Fibroblast of gingiva (primary cell): ENCODE results near the gene CDKN1A.
A peak's percentile ranks its signal among the peaks of the same experiment; 100 is the strongest.
"Not testable (repeated sequence)": the region's sequence is repeated elsewhere in the genome, so short reads cannot be mapped to it uniquely, and the experiment has no call there.

Source experiments
- DNase-seq: peaks from one replicate; pipeline ENCODE4 v3.0.0-alpha.2; 2011; ENCODE audit warnings: low read depth

CDKN1A gene

DNA sequence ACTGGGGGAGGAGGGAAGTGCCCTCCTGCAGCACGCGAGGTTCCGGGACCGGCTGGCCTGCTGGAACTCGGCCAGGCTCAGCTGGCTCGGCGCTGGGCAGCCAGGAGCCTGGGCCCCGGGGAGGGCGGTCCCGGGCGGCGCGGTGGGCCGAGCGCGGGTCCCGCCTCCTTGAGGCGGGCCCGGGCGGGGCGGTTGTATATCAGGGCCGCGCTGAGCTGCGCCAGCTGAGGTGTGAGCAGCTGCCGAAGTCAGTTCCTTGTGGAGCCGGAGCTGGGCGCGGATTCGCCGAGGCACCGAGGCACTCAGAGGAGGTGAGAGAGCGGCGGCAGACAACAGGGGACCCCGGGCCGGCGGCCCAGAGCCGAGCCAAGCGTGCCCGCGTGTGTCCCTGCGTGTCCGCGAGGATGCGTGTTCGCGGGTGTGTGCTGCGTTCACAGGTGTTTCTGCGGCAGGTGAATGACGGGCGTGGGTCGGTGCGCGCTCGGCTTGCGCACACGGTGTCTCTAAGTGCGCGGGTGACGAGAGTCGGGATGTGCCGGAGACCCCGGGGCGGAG is at the start of gene CDKN1A:
CDKN1A (plus strand) TSS at position 227 of the 555 bp plus-strand sequence. CDS start 5,388 bp downstream, outside the sequence.
- peak; percentile 98 for DNase-seq

DNA sequence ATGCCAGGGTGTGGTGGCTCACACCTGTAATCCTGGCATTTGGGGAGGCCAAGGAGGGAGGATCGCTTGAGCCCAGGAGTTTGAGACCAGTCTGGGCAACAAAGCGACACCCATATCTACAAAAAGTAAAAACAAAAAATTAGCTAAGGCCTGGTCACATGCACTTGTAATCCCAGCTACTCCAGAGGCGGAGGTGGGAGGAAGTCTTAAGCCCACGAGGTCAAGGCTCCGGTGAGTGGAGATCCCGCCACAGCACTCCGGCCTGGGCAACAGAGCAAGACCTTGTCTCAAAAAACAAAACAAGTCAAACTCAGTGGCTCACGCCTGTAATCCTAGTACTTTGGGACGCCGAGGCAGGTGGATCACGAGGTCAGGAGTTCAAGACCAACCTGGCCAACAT is 48.7 kb upstream of the CDKN1A start:
- no peak for DNase-seq

DNA sequence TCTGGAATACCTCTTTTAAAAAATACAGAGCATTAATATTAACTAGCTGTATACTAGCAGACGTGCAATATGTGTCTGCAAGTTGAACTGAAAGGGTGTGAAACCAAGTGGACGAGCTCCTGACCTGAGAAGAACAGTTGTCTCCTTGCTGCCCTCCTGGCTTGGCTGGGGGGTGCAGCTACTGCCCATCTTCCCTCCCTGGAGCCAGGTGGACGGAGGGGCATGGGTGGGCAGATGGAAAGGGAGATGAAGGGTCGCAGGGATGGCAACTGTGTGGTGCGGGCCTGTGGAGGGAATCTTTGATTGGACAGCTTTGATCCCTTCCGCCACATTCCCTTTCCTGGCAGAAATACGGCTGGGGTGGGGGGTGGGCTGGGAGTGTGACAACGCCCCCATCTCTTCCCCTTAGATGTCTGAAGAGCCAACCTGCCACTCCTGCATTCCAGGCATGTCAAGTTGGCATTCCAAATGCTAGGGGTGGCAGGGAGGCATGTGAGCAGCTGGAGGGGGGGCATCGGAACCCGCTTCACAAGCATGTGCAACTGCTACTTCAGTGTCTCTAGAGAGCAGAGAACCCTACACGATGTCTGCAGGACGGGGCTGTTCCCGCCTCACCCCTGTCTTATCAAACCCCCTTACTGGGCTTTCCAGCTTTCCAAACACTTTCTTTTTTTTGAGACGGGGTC is 47.0 kb upstream of the CDKN1A start:
- DNase-seq, result no peak

DNA sequence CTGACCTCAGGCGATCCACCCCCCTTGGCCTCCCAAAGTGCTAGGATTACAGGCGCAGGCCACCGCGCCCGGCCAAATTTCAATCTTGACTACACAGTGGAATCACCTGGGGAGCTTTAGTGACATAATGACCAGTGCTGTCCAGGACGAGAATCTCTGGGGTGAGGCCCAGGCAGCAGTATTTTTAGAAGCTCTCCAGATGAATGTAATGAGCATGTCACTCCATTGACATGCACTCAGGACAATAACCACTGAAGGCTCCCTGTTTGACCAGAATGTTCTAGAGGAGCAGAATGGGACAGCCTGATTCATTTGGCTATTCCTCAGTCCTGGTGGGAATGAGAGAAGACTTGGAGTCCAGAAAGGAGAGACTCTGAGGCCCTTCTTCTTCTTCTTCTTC is 45.1 kb upstream of the CDKN1A start:
- DNase-seq, result no peak

DNA sequence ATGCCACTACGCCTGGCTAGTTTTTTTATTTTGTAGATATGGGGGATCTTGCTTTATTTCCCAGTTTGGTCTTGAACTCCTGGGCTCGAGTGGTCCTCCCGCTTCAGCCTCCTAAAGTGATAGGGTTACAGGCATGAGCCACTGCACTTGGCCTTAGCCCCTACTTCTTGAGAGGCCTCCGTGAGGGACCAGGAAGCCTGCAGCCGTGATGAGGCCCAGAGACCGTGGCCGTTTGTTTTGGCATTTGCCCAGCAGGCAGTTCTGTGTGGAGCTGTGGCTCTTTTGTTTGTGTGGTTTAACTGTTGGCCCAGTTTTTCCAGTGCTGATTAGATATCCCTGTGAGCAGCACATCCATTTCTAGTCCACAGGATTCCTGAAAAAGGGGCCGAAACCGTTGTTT is 44.6 kb upstream of the CDKN1A start:
- peak; percentile 82 for DNase-seq

DNA sequence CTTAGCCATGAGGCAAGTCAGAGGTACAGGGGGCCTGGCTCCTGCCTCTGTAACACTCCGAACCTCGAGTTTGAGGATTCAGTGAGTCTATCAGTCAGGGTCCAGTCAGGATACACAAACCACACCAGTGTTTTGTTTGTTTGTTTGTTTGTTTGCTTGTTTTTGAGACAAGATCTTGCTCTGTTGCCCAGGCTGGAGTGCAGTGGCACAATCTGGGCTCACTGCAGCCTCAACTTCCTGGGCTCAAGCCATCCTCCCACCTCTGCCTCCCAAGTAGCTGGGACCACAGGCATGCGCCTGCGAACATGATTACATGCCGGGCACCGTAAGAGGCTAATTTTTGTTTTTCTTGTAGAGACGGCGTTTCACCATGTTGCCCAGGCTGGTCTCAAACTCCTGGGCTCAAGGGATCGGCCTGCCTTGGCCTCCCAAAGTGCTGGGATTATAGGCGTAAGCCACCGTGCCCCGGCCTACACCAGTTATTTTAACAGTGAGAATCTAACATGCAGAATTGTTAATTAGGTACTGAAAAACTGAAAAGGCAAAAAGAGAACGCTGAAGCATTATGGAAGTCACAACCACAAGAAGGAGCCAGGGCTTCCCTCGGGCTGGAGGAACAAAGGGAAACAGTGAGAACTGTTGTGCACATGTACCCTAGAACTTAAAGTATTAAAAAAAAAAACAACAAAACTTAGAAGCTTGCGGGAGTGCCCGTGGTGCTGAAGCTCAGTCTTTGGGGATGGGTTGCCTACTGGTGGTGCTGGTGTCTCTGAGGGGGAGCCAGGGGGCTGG is 44.0 kb upstream of the CDKN1A start:
- DNase-seq, result no peak

DNA sequence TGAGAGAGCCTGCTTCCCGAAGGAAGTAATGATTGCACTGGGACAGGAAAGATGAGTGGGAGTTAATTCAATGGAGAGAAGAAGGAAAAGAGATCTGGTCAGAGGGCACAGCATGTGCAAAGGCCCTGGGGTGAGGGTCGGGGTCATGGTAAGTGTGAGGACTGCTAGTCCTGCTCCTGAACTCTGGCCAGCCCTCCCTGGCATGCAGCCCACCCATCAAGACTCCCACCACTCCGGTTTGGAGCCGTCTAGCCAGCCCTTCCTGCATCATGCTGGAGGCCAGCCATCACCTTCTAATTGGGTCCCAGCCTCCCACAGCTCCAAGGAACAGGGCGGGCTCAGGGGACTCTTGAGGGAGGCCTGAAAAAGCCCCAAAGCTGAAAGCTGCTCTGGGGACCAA is 42.2 kb upstream of the CDKN1A start:
- no peak for DNase-seq

DNA sequence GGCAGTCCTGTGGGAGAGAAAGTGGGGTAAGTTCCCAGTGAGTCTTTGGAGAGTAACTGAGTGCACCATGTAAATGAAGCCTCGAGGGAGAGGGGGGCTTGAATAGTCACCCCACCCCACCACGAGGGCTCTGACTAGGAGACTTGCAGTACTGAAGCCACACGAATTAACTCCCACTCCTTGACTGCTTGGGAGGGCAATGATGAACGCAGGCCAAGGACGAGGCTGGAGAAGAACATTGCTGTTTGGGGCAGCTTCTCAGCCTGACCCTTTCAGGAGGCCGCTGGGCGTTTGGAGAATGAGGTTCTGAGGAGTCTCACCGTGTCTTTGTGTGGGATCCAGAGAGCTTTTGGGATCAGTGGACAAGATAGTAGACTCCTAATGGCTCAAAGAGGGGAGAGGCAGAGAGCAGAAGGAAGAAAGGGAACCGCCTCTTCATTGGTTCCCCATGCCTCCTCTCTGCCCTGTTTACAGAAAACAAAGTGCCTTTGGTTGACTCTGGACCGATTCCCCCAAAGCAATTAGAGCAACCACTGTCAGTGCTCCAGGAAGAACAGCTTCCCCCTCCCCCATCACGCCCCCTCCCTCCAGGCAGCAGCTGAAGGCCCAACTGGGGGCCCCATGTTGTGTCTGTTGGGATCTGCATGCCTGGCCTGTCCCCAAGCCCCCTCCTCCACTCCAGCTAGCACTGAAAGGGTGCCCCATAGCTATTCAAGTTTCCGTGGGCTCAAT is 41.7 kb upstream of the CDKN1A start:
- DNase-seq, result no peak

DNA sequence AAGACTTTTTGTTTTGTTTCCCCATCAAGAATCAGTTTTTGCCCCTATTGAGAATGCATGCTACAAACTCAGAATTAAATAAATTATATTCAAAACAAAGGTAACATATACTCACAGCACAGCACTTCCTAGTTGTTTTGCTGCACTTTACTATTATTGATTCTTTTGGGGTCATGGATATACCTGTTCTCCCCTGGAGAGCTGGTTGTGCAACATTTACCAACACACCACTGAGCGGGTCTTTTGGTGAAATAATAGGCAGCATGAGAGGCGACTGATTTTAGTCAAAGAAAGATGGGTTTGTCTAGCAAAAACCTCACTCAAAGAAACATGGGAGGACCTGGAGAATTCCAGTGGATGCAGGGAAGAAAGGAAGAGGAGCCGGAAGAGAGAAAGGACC is 39.9 kb upstream of the CDKN1A start:
- no peak for DNase-seq

DNA sequence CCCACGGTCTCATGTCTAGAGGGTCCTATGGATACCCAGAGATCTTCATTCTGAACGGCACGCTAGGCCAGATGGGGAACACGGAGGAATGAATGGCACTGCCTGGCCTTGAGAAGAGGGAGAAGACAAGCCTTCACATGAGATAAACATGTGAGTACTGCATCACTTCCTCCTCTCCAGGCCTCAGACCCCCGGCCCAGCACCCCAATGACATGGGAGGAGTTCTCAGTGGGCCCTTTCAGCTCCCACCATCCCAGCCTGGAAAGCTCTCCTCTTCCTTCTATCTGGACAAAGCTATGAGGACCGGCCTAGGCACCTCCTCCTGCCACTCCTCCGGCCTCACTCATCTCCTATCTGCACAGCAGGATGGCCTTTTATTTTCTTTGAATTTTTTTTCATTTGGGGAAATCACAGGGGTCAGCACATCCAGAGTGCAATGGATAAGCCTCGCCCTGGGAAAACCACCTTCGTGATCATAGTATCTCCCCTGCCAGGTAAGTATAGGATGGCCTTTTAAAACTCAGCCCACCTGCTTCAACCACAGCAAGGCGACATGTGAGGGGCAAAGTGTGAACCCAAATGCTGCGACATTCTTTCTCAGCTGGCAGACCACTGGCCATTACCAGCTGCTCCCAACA is 39.2 kb upstream of the CDKN1A start:
- DNase-seq, result no peak

DNA sequence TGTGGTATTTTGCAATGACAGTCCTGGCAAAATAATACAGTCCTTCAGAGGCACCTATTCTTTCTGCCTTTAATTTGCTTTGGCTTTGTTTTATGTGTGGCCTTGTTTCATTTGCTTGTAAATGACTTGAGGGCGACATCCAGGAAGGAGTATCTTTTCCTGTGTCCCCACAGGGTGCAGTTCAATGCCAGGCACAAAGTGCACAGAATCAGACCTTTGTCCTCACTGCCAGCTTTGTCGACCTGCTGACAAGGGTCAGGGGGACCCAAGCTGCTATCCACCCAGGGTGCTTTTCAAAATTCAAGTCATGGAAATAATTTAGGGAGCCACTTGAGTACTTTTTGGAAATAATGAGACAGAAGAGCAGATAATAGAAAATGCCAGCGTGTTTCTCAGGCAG is 37.0 kb upstream of the CDKN1A start:
- DNase-seq, result no peak

DNA sequence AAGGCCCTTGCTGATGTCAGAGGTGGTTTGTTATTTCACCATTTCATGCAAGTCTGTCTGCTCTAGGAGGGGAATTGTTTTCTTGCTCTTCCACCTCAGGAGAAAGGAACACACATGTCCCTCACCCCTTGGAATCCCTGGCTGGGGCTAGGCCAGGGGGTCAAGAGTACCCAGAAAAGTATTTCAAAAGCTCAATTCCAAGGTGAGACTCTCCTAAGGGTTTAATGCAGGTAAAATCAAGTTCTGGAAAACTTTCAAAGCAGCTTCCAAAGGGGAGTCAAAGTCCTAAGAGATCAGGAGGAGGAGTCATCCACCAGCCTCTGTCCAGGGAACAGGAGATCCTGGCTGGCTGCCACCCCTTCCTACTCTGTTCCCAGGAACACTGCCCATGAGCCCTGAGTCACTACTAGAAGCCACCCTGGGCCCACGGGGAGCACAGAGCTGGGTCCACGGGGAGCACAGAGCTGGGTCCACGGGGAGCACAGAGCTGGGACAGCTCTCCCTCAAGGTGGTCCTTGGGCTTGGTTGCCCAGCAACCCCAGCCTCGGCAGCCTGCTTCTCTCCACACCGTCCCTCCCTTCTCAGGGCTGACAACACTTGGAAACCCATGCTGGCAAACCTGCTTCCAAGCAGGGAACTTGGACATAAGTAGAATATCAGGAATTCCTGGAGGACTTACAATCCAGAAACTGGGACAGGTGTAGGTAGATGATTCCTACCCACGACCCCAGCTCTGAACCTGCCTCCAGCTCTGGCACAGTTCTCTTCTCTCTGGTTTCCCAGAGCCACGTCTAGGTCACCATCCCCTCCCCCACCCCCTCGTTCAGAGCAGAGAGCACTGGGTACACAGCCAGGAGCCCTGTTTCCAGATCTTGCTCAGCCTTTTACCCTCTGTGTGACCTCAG is 35.3 kb upstream of the CDKN1A start:
- peak; percentile 75 for DNase-seq

DNA sequence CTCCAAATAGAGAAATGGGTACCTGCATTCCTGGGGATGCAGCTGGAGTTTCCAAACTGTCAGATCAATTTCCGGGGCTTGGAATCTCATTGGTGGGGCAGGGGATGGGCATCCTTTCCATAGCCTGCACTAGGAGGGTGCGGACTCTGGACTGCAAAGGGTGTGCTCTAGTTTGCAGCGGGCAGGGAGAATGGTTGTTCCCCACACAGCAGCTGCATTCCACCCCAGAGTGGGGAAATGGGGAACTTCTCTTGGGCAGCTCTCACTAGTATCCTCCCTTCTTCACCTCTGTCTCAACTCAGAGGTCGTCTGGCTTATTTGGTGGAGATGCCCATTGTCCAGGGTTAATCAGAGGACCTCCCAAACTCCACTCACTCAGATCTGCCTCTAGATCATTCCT is 34.5 kb upstream of the CDKN1A start:
- no peak for DNase-seq

DNA sequence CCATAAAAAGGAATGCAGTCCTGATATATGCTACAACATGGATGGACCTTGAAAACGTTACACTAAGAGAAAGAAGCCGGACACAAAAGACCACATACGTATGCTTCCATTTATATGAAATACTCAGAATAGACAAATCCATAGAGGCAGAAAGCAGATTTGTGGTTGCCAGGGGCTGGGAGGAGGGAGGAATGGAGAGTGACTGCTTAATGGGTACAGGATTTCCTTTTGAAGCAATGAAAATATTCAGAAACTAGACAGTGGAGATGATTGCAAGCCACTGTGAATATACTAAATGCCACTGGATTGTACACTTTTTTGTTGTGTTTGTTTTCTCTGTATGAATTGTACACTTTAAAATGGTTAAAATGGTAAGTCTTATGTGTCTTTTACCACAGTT is 29.4 kb upstream of the CDKN1A start:
- no peak for DNase-seq

DNA sequence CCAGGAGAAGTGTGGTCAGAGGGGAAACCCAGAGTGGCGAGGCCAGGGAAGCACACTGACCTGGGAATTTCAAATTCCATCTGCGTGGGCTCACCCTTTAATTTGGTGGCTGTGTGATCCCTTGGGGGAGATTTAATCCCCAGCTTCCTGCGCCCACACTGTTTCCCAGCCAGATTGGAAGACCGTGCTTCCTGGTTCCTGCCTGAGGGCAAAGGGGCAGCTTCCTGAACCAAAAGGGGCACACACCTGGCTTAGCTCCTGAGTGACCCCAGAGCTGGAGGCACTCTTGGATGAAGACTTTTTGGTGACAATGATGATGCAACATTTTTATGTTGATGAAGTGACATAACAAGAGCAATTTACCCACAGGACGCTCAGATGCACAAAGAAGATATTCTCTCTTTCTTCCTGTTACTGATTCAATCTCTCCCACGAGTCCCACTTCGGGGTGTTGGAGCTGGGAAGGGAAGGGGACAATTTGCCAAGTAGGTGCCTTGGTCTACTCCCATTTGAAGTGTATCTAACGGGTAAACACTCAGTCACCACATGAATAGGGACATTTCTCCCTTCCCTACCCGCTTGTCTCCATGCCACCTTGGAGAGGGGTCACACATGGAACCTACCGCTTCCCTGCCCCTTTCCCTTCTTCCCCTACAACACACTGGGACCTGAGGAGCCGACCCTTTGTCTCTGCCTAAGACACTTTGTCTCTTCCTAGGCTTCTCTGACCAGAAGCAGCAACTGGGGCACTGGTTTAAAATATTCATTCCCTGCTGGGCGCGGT is 28.6 kb upstream of the CDKN1A start:
- no peak for DNase-seq

DNA sequence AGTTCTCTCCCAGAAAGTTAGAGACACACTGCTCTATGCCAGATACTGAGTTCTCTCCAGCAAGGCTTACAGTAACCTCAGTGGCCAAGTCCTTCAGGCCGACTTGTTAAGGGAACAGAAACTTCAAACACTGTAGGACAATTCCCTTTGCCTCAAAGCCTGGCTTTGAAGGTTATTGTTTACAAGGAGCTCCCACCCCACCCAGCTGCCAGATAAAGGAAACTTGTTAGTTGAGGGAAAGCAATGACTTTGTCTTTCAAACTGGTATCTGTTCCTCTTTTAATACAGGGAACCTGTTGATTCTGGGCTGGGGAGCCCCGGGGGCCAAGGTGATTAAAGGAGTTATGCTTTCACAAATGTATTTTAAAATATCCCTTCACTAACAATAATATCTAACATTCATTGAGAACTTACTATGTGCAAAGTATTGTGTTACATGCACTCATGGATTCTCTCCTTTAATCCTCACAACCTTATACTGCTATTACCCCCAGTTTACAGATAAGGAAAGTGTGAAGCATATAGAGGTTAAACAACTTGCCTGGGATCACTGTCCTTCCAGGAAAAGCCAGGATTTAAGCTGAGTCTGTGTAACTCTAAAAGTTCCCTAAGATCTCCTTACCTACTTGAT is 27.6 kb upstream of the CDKN1A start:
- no peak for DNase-seq

DNA sequence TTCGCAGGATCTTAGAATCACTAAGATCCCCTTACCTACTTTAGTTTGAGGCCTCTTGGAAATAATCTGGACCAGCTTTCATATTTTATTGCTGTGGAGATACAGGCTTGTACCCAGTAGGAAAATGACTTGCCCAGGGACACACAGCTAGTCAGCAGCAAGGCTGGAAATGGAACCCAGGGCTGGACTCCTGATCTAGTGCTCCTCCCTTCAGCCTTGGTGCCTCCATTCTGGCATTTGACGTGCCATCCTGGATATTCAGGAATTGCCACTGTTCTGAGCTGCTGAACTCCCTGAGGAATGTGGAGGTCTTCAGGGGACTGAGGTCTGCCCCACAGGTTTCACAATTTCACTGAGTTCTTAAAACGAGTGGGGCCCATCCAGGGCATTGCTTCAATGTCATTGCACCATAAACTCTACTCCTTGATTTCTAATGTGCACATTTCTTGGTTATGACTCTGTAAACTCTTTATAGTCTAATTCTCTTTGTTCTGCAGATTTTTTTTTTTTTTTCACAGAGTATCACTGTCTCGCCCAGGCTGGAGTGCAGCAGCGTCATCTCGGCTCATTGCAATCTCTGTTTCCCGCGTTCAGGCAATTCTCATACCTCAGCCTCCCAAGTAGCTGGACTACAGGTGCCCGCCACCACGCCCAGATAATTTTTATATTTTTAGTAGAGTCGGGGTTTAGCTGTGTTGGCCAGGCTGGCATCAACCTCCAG is 26.7 kb upstream of the CDKN1A start:
- no peak for DNase-seq

DNA sequence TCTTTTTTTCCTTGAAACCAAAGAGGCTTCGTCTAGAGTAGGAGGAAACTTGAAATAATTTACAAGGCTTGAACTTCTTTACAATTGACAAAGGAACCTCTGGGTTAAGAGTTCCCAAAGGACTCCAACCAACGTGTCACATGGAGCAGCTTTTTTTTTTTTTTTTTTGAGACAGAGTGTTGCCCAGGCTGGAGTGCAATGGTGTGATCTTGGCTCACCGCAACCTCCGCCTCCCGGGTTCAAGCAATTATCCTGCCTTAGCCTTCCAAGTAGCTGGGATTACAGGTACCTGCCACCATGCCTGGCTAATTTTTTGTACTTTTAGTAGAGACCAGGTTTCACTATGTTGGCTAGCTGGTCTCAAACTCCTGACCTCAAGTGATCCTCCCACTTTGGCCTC is 24.0 kb upstream of the CDKN1A start:
- DNase-seq, result not testable (repeated sequence)

DNA sequence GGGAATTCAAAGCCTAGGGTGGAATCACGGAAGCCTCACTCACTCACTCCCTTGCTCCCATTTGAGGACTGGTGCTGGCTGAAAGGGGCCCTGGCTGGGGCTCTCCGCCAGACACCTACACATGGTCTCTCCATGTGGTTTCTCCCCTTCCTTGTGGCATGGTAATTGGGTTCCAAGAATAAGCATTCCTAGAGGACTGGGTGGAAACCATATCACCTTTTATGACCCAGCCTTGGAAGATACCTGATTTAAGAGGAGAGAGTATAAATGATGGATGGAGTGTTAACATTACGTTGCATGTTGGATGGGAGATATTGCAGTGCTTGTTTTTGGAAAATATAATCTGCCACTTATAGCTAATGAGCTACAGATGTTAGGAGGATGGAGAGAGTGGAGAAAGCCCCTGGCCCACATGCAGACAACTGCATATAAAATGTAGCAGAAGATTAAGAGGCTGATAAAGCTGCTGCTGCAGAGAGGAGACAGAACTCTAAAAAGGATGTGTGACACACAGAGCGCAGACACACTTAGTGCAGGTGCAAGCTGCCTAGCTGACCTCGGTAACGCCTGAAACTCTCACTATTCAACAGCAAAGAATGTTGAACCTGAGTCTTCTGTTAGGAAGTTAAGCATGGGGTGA is 23.3 kb upstream of the CDKN1A start:
- DNase-seq, result no peak
